Smooth muscle cell (in vitro differentiated cells): ENCODE data around the gene KIR3DL2. TPM values are rescaled to one million over a fixed set of nuclear protein-coding genes. Genes with fewer than 3 reads are reported as not detected.
A peak's percentile ranks its signal among the peaks of the same experiment; 100 is the strongest.
"Not testable (repeated sequence)": the region's sequence is repeated elsewhere in the genome, so short reads cannot be mapped to it uniquely, and the experiment has no call there.

ENCODE experiments used
- DNase-seq: peaks from one replicate; lab custom pipeline; 2025; ENCODE audit not compliant: unreplicated experiment; lab: John Stamatoyannopoulos, UW
- H2AFZ ChIP-seq: fragments of 200-600 bp; sonication (generic); 2 replicates; pipeline ENCODE4 v1.6.0; 2016; ENCODE audit warnings: antibody characterized with exemption, low read depth, mild to moderate bottlenecking
- H3F3A ChIP-seq: fragments of 200-600 bp; sonication (generic); 2 replicates; pipeline ENCODE4 v1.6.0; 2017; ENCODE audit warnings: antibody characterized with exemption, low read depth
- H3K27ac ChIP-seq: fragments of 200-600 bp; sonication (generic); 2 replicates; pipeline ENCODE4 v1.5.1; 2016; ENCODE audit warnings: low read depth, mild to moderate bottlenecking
- H3K27me3 ChIP-seq: fragments of 200-600 bp; sonication (generic); 2 replicates; pipeline ENCODE4 v1.6.1; 2016; ENCODE audit warnings: low read depth, mild to moderate bottlenecking
- H3K36me3 ChIP-seq: fragments of 200-600 bp; sonication (generic); 2 replicates; pipeline ENCODE4 v1.5.1; 2016; ENCODE audit warnings: low read depth
- H3K4me1 ChIP-seq: fragments of 200-600 bp; sonication (generic); 2 replicates; pipeline ENCODE4 v1.5.1; 2016; ENCODE audit warnings: low read depth
- H3K4me2 ChIP-seq: fragments of 200-600 bp; sonication (generic); 2 replicates; pipeline ENCODE4 v1.6.0; 2016; ENCODE audit warnings: mild to moderate bottlenecking
- H3K4me3 ChIP-seq: fragments of 200-600 bp; sonication (generic); 2 replicates; pipeline ENCODE4 v1.5.1; 2016; ENCODE audit warnings: mild to moderate bottlenecking
- H3K79me2 ChIP-seq: fragments of 200-600 bp; sonication (generic); 2 replicates; pipeline ENCODE4 v1.6.0; 2016; ENCODE audit warnings: low read depth, mild to moderate bottlenecking
- H3K9ac ChIP-seq: fragments of 200-600 bp; sonication (generic); 2 replicates; pipeline ENCODE4 v1.6.0; 2016; ENCODE audit warnings: low read depth
- H3K9me3 ChIP-seq: fragments of 200-600 bp; sonication (generic); replicated peaks from 2 replicates; pipeline ENCODE4 v1.5.1; 2016; ENCODE audit warnings: low read depth
- H4K20me1 ChIP-seq: fragments of 200-600 bp; sonication (generic); 2 replicates; pipeline ENCODE4 v1.6.0; 2016; ENCODE audit warnings: low read depth
- WGBS: methylation state at CpG from one replicate; pipeline ENCODE4 v1.1.7; 2016; ENCODE audit warnings: low lambda C conversion rate; 5-methylcytosine and 5-hydroxymethylcytosine counted together
- polyA plus RNA-seq: library from polyadenylated mRNA; unstranded; fragments of >200 nt; fragmentation: Nextera tagmentation; extraction: Ambion mirVana; gene quantifications from 2 replicates; pipeline ENCODE4 v1.2.1, GENCODE V29; 2016
- small RNA-seq: library from RNA; depleted of rRNA; stranded (forward); fragments of <200 nt; gene quantifications from one replicate; pipeline ENCODE3, GENCODE V24; 2014
- total RNA-seq: library from RNA; depleted of rRNA; stranded (reverse); fragments of >200 nt; gene quantifications from 2 replicates; pipeline ENCODE4 v1.2.3, GENCODE V29; 2014
- TF ChIP-seq, protein P1 (sequence below): fragments of 200-600 bp; sonication (generic); IDR thresholded peaks from 2 replicates; pipeline ENCODE4 v1.5.1; 2017; ENCODE audit warnings: borderline replicate concordance, mild to moderate bottlenecking, antibody characterized with exemption; ENCODE audit not compliant: insufficient read depth, poor library complexity, severe bottlenecking

Gene KIR3DL2
- total and polyA plus RNA-seq, 2 experiments from 2014 or later, result not detected

DNA sequence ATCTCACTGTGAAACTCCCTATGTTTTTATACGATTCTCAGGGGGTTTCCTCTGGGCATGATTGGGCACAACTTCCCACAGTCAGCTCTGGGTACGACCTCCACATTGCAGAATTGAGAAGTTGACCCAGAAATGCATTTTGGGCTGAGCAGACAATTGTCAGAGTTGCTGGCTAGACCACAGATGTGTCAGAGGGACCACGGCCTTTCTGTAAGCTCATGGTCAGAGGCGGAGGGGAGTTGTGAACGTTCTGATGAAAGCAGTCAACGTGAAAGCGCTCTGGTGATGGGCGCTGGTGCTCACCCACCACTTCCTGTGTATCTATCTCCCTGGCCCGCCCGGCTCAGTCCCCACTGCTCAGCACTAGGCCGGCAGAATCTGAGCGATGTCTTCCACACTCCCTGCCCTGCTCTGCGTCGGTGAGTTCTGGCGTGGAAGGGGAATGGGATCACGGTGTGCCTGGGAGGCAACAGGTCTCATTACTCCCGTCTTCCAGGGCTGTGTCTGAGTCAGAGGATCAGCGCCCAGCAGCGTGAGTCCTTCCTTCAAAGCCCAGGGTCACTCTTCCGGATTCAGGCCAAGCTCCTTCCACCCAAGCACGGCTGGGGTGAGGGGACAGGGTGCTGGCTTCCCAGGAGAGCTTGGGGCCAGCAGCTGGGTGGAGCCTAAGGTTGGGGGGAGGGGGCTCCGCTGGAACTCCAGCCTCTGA is 55.7 kb downstream of the KIR3DL2 start, which contains the start of gene NCR1:
Gene NCR1, plus strand, starts transcription at position 346 of the 709 bp plus-strand sequence. Its CDS starts 40 bp downstream, at position 386.
- Histone ChIP-seq H3K27me3 (no peaks in the 10 kb centered on the region), H3F3A (peaks cover 5% of the 10 kb centered on the region), H3K27ac (peak within 1 kb of the TSS; percentile 64), H3K9ac (peak within 1 kb of the TSS; percentile 29), H3K9me3 (no peaks in the 10 kb centered on the region), H4K20me1 (no peaks in the 10 kb centered on the region), H3K79me2 (no peaks in the 10 kb centered on the region), H2AFZ (peak within 1 kb of the TSS; percentile 76), H3K4me3 (no peak within 1 kb of the TSS), H3K4me2 (peak within 1 kb of the TSS; percentile 49), H3K36me3 (no peaks in the 10 kb centered on the region), H3K4me1 (no peaks in the 10 kb centered on the region)
- TF ChIP-seq, protein P1, sequence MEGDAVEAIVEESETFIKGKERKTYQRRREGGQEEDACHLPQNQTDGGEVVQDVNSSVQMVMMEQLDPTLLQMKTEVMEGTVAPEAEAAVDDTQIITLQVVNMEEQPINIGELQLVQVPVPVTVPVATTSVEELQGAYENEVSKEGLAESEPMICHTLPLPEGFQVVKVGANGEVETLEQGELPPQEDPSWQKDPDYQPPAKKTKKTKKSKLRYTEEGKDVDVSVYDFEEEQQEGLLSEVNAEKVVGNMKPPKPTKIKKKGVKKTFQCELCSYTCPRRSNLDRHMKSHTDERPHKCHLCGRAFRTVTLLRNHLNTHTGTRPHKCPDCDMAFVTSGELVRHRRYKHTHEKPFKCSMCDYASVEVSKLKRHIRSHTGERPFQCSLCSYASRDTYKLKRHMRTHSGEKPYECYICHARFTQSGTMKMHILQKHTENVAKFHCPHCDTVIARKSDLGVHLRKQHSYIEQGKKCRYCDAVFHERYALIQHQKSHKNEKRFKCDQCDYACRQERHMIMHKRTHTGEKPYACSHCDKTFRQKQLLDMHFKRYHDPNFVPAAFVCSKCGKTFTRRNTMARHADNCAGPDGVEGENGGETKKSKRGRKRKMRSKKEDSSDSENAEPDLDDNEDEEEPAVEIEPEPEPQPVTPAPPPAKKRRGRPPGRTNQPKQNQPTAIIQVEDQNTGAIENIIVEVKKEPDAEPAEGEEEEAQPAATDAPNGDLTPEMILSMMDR, result no peak
- 47% methylated on average over 22 of the region's 22 CpGs for WGBS
- no peak for DNase-seq

DNA sequence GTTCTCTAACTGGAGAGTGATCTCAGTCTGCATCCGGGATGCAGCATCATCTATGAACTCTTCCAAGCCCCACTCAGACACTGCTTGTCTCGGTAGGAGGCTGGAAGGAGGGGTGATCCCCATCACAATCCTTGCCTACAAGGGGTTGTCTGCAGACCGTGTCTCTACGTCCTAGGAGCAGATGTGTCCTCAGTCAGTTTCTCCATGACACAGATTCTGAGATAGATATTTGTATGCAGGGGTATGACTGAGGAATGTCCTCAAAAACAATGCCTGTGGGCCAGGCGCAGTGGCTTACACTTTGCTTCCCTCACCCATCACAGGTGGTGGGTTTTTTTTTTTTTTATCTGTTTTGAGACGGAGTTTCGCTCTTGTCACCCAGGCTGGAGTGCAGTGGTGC is 56.6 kb downstream of the KIR3DL2 start:
- TF ChIP-seq, protein P1, result no peak
- Histone ChIP-seq H3K9me3 (no peaks in the 10 kb centered on the region), H3K4me1 (no peaks in the 10 kb centered on the region), H3K36me3 (no peaks in the 10 kb centered on the region), H3K9ac (no peak overlapping the region), H3K4me2 (no peak overlapping the region), H2AFZ (peak overlapping the region; percentile 76), H3K79me2 (no peaks in the 10 kb centered on the region), H4K20me1 (no peaks in the 10 kb centered on the region), H3K27me3 (no peaks in the 10 kb centered on the region), H3K27ac (no peak overlapping the region), H3F3A (peaks cover 5% of the 10 kb centered on the region), H3K4me3 (no peak overlapping the region)
- no peak for DNase-seq
- 94% methylated on average over 7 of the region's 7 CpGs for WGBS

DNA sequence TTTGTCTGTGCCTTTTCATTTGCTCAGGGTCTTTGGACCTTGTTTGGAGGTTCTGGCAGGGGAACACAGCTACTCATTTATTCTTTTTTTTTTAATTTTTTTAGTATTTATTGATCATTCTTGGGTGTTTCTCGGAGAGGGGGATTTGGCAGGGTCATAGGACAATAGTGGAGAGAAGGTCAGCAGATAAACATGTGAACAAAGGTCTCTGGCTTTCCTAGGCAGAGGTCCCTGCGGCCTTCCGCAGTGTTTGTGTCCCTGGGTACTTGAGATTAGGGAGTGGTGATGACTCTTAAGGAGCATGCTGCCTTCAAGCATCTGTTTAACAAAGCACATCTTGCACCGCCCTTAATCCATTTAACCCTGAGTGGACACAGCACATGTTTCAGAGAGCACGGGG is 57.7 kb downstream of the KIR3DL2 start:
- not testable (repeated sequence) for H3K9me3 ChIP-seq, DNase-seq, H3K4me3 ChIP-seq, H3K79me2 ChIP-seq, H3F3A ChIP-seq, H3K9ac ChIP-seq, H3K4me1 ChIP-seq, H3K27me3 ChIP-seq, H3K36me3 ChIP-seq, H3K4me2 ChIP-seq, H4K20me1 ChIP-seq, H3K27ac ChIP-seq, H2AFZ ChIP-seq
- WGBS, result 90% methylated on average over 5 of the region's 5 CpGs

Small RNAs within 50 kb of the gene (small RNA-seq; reads per million reads assigned to genes)
- not detected for gene RNU6-222P

Other genes starting within 250 kb of the KIR3DL2 start
- not detected in 2 replicates for gene LILRB1, start 220.0 kb upstream of the KIR3DL2 start, total RNA-seq
- not detected in 2 replicates for gene LILRB1, start 220.0 kb upstream of the KIR3DL2 start, polyA plus RNA-seq
- not detected in 2 replicates for gene LILRB4, start 187.5 kb upstream of the KIR3DL2 start, total RNA-seq
- not detected in 2 replicates for gene LILRB4, start 187.5 kb upstream of the KIR3DL2 start, polyA plus RNA-seq
- gene KIR3DL3, start 126.0 kb upstream of the KIR3DL2 start, total RNA-seq, result not detected in 2 replicates
- gene KIR3DL3, start 126.0 kb upstream of the KIR3DL2 start, polyA plus RNA-seq, result not detected in 2 replicates
- not detected in 2 replicates for gene KIR2DL3, start 111.9 kb upstream of the KIR3DL2 start, total RNA-seq
- gene KIR2DL3, start 111.9 kb upstream of the KIR3DL2 start, polyA plus RNA-seq, result not detected in 2 replicates
- not detected in 2 replicates for gene KIR2DL1, start 80.7 kb upstream of the KIR3DL2 start, total RNA-seq
- not detected in 2 replicates for gene KIR2DL1, start 80.7 kb upstream of the KIR3DL2 start, polyA plus RNA-seq
- not detected in 2 replicates for gene KIR2DL4, start 46.8 kb upstream of the KIR3DL2 start, total RNA-seq
- gene KIR2DL4, start 46.8 kb upstream of the KIR3DL2 start, polyA plus RNA-seq, result not detected in 2 replicates
- gene KIR3DL1, start 34.0 kb upstream of the KIR3DL2 start, total RNA-seq, result not detected in 2 replicates
- not detected in 2 replicates for gene KIR3DL1, start 34.0 kb upstream of the KIR3DL2 start, polyA plus RNA-seq
- gene KIR2DS4, start 17.8 kb upstream of the KIR3DL2 start, total RNA-seq, result not detected in 2 replicates
- not detected in 2 replicates for gene KIR2DS4, start 17.8 kb upstream of the KIR3DL2 start, polyA plus RNA-seq
- not detected in 2 replicates for gene FCAR, start 23.8 kb downstream of the KIR3DL2 start, total RNA-seq
- gene FCAR, start 23.8 kb downstream of the KIR3DL2 start, polyA plus RNA-seq, result not detected in 2 replicates
- 1.7 TPM in 1 of 2 replicates, not detected in the other for gene NCR1, start 55.7 kb downstream of the KIR3DL2 start, total RNA-seq
- gene NCR1, start 55.7 kb downstream of the KIR3DL2 start, polyA plus RNA-seq, result 0.64 TPM in 1 of 2 replicates, not detected in the other
- 0.18 and 1.3 TPM in 2 replicates for gene NLRP7, start 97.1 kb downstream of the KIR3DL2 start, total RNA-seq
- 0.29 and 1.7 TPM in 2 replicates for gene NLRP7, start 97.1 kb downstream of the KIR3DL2 start, polyA plus RNA-seq
- gene NLRP2, start 115.9 kb downstream of the KIR3DL2 start, total RNA-seq, result 37.9 and 52.2 TPM in 2 replicates
- 13.7 and 42.5 TPM in 2 replicates for gene NLRP2, start 115.9 kb downstream of the KIR3DL2 start, polyA plus RNA-seq
- gene GP6, start 187.8 kb downstream of the KIR3DL2 start, total RNA-seq, result 0.09 TPM in 1 of 2 replicates, not detected in the other
- 1.8 TPM in 1 of 2 replicates, not detected in the other for gene GP6, start 187.8 kb downstream of the KIR3DL2 start, polyA plus RNA-seq
- 7.8 and 13.5 TPM in 2 replicates for gene RDH13, start 212.7 kb downstream of the KIR3DL2 start, total RNA-seq
- gene RDH13, start 212.7 kb downstream of the KIR3DL2 start, polyA plus RNA-seq, result 9.1 and 21.4 TPM in 2 replicates
- 21.4 and 32.9 TPM in 2 replicates for gene EPS8L1, start 225.4 kb downstream of the KIR3DL2 start, total RNA-seq
- gene EPS8L1, start 225.4 kb downstream of the KIR3DL2 start, polyA plus RNA-seq, result 16.8 and 32.6 TPM in 2 replicates